ENCODE measurements around the gene ARPIN.

ARPIN gene

GRCh38 chr15:89912145-89912673, 543 bp downstream of the ARPIN start:
- TF ChIP-seq EZH2phosphoT487 (conservative IDR thresholded peaks at IDR 0.05; ENCODE audit: low read length) = no peak
- TF ChIP-seq, protein P1, sequence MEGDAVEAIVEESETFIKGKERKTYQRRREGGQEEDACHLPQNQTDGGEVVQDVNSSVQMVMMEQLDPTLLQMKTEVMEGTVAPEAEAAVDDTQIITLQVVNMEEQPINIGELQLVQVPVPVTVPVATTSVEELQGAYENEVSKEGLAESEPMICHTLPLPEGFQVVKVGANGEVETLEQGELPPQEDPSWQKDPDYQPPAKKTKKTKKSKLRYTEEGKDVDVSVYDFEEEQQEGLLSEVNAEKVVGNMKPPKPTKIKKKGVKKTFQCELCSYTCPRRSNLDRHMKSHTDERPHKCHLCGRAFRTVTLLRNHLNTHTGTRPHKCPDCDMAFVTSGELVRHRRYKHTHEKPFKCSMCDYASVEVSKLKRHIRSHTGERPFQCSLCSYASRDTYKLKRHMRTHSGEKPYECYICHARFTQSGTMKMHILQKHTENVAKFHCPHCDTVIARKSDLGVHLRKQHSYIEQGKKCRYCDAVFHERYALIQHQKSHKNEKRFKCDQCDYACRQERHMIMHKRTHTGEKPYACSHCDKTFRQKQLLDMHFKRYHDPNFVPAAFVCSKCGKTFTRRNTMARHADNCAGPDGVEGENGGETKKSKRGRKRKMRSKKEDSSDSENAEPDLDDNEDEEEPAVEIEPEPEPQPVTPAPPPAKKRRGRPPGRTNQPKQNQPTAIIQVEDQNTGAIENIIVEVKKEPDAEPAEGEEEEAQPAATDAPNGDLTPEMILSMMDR (IDR thresholded peaks at IDR 0.05; ENCODE audit: insufficient read depth, low read length, poor library complexity, severe bottlenecking) = no peak
- no peaks in the 10 kb centered on the region for H4K20me1 ChIP-seq (ENCODE audit: low read depth, low read length)
- H3K4me2 ChIP-seq (ENCODE audit: low read depth, low read length, poor library complexity, severe bottlenecking) = no peak overlapping the region
- H2AFZ ChIP-seq (ENCODE audit: low read depth, low read length, severe bottlenecking) = no peak overlapping the region
- no peaks in the 10 kb centered on the region for H3F3A ChIP-seq (ENCODE audit: insufficient read depth)
- no peak overlapping the region for H3K9ac ChIP-seq (ENCODE audit: low read length)
- H3K27ac ChIP-seq (ENCODE audit: low read depth, low read length) = no peak overlapping the region
- no peak overlapping the region for H3K4me3 ChIP-seq (ENCODE audit: insufficient read depth, low read length, poor library complexity, severe bottlenecking)
- H3K9me3 ChIP-seq (ENCODE audit: insufficient read depth, low read length) = no peaks in the 10 kb centered on the region
- no peaks in the 10 kb centered on the region for H3K79me2 ChIP-seq (ENCODE audit: insufficient read depth, low read length)
- no peaks in the 10 kb centered on the region for H3K36me3 ChIP-seq (ENCODE audit: low read length)
- no peaks in the 10 kb centered on the region for H3K27me3 ChIP-seq (ENCODE audit: low read length)
- no peaks in the 10 kb centered on the region for H3K9me2 ChIP-seq (replicated peaks; ENCODE audit: insufficient read depth, low read length)

DNA sequence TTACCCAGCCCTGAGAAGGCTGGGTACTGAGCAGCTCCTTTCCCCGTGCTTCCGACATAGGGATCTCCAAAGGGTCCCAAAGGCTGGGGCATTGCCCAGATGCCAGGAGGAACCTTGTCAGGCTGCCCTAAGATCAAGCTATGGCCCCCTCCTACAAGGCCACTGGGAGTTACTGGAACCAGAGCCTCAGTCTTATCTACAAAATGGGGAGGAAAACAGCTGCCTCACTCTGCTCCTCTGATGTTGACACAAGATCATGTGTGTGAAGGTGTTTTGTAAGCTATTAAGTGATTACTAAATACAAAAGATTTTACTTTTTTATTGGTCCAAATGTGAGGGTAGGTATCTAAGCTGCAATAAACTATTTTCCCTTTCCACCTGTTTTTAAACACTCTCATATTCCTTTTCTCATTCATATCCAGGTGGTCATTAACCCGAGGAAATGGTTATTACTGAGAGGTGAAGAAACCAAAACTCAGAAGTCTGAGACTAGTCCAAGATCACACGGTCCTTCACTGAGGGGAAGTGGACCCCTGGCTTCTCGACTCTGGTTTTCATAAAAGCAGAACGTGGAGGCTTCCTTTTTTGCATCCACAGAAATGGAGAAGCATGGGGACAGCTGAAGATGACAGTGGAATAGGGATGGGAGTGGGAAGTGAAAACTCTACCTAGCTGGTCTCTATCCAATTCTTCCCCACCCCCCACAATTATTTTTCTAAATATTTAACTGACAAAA, 1.7 kb downstream of the ARPIN start:
- TF ChIP-seq, protein P1 (IDR thresholded peaks at IDR 0.05; ENCODE audit: insufficient read depth, low read length, poor library complexity, severe bottlenecking) = no peak
- no peak for TF ChIP-seq EZH2phosphoT487 (conservative IDR thresholded peaks at IDR 0.05; ENCODE audit: low read length)
- no peak overlapping the region for H3K4me2 ChIP-seq (ENCODE audit: low read depth, low read length, poor library complexity, severe bottlenecking)
- no peak overlapping the region for H3K4me3 ChIP-seq (ENCODE audit: insufficient read depth, low read length, poor library complexity, severe bottlenecking)

GRCh38 chr15:89909611-89910010, 3.1 kb downstream of the ARPIN start:
- Histone ChIP-seq H3K9me2 (replicated peaks; ENCODE audit: insufficient read depth, low read length) (no peaks in the 10 kb centered on the region), H3K4me3 (ENCODE audit: insufficient read depth, low read length, poor library complexity, severe bottlenecking) (no peak overlapping the region), H3K79me2 (ENCODE audit: insufficient read depth, low read length) (no peaks in the 10 kb centered on the region), H3K36me3 (ENCODE audit: low read length) (no peaks in the 10 kb centered on the region), H3K9me3 (ENCODE audit: insufficient read depth, low read length) (no peaks in the 10 kb centered on the region), H2AFZ (ENCODE audit: low read depth, low read length, severe bottlenecking) (no peak overlapping the region), H3K4me2 (ENCODE audit: low read depth, low read length, poor library complexity, severe bottlenecking) (no peak overlapping the region), H3K27ac (ENCODE audit: low read depth, low read length) (no peak overlapping the region), H3K9ac (ENCODE audit: low read length) (no peak overlapping the region), H3K27me3 (ENCODE audit: low read length) (no peaks in the 10 kb centered on the region), H3F3A (ENCODE audit: insufficient read depth) (no peaks in the 10 kb centered on the region), H4K20me1 (ENCODE audit: low read depth, low read length) (no peaks in the 10 kb centered on the region)
- TF ChIP-seq, protein P1 (IDR thresholded peaks at IDR 0.05; ENCODE audit: insufficient read depth, low read length, poor library complexity, severe bottlenecking) = no peak
- TF ChIP-seq EZH2phosphoT487 (conservative IDR thresholded peaks at IDR 0.05; ENCODE audit: low read length) = no peak

More for the DNA sequence above, 1.7 kb downstream of the ARPIN start:
- H3K9ac ChIP-seq (ENCODE audit: low read length) = no peak overlapping the region
- no peaks in the 10 kb centered on the region for H3K36me3 ChIP-seq (ENCODE audit: low read length)
- H3K9me3 ChIP-seq (ENCODE audit: insufficient read depth, low read length) = no peaks in the 10 kb centered on the region
- no peaks in the 10 kb centered on the region for H3K79me2 ChIP-seq (ENCODE audit: insufficient read depth, low read length)
- H3K27ac ChIP-seq (ENCODE audit: low read depth, low read length) = no peak overlapping the region
- no peaks in the 10 kb centered on the region for H3K27me3 ChIP-seq (ENCODE audit: low read length)
- H4K20me1 ChIP-seq (ENCODE audit: low read depth, low read length) = no peaks in the 10 kb centered on the region
- H3F3A ChIP-seq (ENCODE audit: insufficient read depth) = no peaks in the 10 kb centered on the region
- H2AFZ ChIP-seq (ENCODE audit: low read depth, low read length, severe bottlenecking) = no peak overlapping the region
- H3K9me2 ChIP-seq (replicated peaks; ENCODE audit: insufficient read depth, low read length) = no peaks in the 10 kb centered on the region

All from SU-DHL-6 (cell line).